Adrenal gland (tissue), 12 donors: Measurements from ENCODE around the gene DPEP1. TPM values are rescaled to one million over a fixed set of nuclear protein-coding genes. Genes with fewer than 3 reads are reported as not detected.

Source experiments
- DNase-seq, 7 donors: peaks; one replicate each; pipeline ENCODE4 v3.0.0-alpha.2; 2019 to 2020
- H3K27ac ChIP-seq, 5 donors: fragments of 200-600 bp; sonication (generic) in 4 of 5; 1 replicate in 3 of 5; 2 replicates in 2 of 5; pipeline versions ENCODE4 v1.5.1 to v1.8.0; 2016 to 2020; ENCODE audit warnings: mild to moderate bottlenecking in 1 of 5
- H3K27me3 ChIP-seq: fragments of 200-600 bp; 2 replicates; pipeline ENCODE4 v1.8.0; 2021
- H3K36me3 ChIP-seq, 2 donors: fragments of 200-600 bp; replicated peaks in 1 of 2; 1 replicate in 1 of 2; 2 replicates in 1 of 2; pipeline versions ENCODE4 v1.5.1 to v1.8.0; 2018 to 2022
- H3K4me1 ChIP-seq, 2 donors: fragments of 200-600 bp; replicated peaks in 1 of 2; 1 replicate in 1 of 2; 2 replicates in 1 of 2; pipeline versions ENCODE4 v1.5.1 to v1.8.0; 2018 to 2021
- H3K4me3 ChIP-seq, 4 donors: fragments of 200-600 bp; sonication (generic) in 3 of 4; one replicate each; pipeline ENCODE4 v1.5.1; 2016 to 2018
- H3K9me3 ChIP-seq, 3 donors: fragments of 200-600 bp; sonication (generic) in 1 of 3; replicated peaks in 1 of 3; 1 replicate in 2 of 3; 2 replicates in 1 of 3; pipeline versions ENCODE4 v1.5.1 to v1.8.0; 2016 to 2021
- POLR2A ChIP-seq, 2 donors: fragments of 450-650 bp; IDR thresholded peaks; one replicate each; pipeline ENCODE4 v1.6.1; 2017; ENCODE audit warnings: antibody characterized with exemption in 2 of 2, mild to moderate bottlenecking in 2 of 2, moderate library complexity in 1 of 2
- WGBS, 4 donors: extraction: QIAGEN DNeasy Blood & Tissue Kit in 2 of 4; methylation state at CpG; one replicate each; pipeline versions ENCODE4 v1.1.5 to v1.1.7; 2013 to 2017; 5-methylcytosine and 5-hydroxymethylcytosine counted together
- intact Hi-C, 2 donors: fragments of 100-400 bp; cut with DNase I; formaldehyde crosslinking; loops; one replicate each; pipeline versions ENCODE4 v1.14.1 to v1.15.0; 2022 to 2023
- polyA plus RNA-seq, 3 donors: library from polyadenylated mRNA; stranded (reverse); fragments of 200-250 nt in 2 of 3; fragments of 350-450 nt in 1 of 3; fragmentation: Illumina TruSeq in 1 of 3; extraction: RNeasy Lipid Tissue Mini Kit (QIAGEN cat#74804) in 1 of 3; gene quantifications; one replicate each; pipeline ENCODE4 v1.2.3, GENCODE V29; 2013 to 2014
- total RNA-seq, 9 donors: library from RNA; depleted of rRNA in 4 of 9; stranded (reverse); fragments of >200 nt in 4 of 9; fragments of 120-200 nt in 1 of 9; fragmentation: NEBNext Ultra II Directional in 1 of 9; extraction: Animal tissue kit (Norgen Biotek cat#: 25700) in 1 of 9; gene quantifications; one replicate each; pipeline versions ENCODE4 v1.1.0 to v1.2.4, GENCODE V29; 2013 to 2023
- TF ChIP-seq, protein P1 (sequence below), 6 experiments: fragments of 450-650 bp in 4 of 6; fragments of 200-600 bp in 2 of 6; sonication (generic) in 1 of 6; IDR thresholded peaks; 1 replicate in 5 of 6; 2 replicates in 1 of 6; pipeline versions ENCODE4 v1.5.1 to v1.8.0; 2016 to 2021; ENCODE audit warnings: antibody characterized with exemption in 6 of 6, mild to moderate bottlenecking in 2 of 6, moderate library complexity in 1 of 6
- donor health status: healthy with polysubstance abuse.
- donor health status: Bipolar disorder and iron deficiency.
- donor health status: DM: yes; HTN: yes; CAD: no.
- donor health status: DM: no; HTN: no; CAD: no.
- donor health status: DM: no; HTN: no; CAD: no.
- donor health status: DM: yes; HTN: yes; CAD: no.

The DPEP1 gene
- total and polyA plus RNA-seq, 12 donors = 0.44 to 27.3 (median 4.5) TPM

DNA sequence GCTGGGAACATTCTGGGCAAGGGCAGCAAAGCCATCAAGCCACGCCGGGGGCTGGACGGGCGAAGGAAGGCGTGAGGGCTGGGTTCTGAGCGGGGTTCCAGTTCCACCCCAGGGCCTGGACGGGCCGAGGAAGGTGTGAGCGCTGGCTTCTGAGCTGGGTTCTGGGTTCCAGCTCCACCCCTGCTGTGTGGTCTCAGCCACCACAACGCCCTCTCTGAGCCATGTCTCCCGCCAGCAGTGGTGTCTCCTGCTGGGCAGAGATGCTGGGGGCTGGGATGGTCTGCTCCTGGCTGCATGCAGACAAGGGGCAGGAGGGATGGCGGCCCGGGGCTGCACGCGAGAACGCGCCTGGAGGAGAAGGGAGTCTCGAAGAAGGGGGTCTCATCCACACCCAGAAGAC, 41.8 kb upstream of the DPEP1 start:
- Histone ChIP-seq H3K4me1 (peaks cover 0 to 13% of the 10 kb centered on the region in 2 donors), H3K36me3 (no peaks in the 10 kb centered on the region), H3K27ac (no peak overlapping the region), H3K4me3 (no peak overlapping the region), H3K27me3 (peaks cover 30% of the 10 kb centered on the region), H3K9me3 (no peaks in the 10 kb centered on the region)
- 88 to 92% (median 89%) methylated on average over 9 to 18 of the region's 18 CpGs for WGBS, 4 donors
- intact Hi-C loops = no loop called here
- no peak for TF ChIP-seq POLR2A (IDR thresholded peaks at IDR 0.05)
- TF ChIP-seq, protein P1, sequence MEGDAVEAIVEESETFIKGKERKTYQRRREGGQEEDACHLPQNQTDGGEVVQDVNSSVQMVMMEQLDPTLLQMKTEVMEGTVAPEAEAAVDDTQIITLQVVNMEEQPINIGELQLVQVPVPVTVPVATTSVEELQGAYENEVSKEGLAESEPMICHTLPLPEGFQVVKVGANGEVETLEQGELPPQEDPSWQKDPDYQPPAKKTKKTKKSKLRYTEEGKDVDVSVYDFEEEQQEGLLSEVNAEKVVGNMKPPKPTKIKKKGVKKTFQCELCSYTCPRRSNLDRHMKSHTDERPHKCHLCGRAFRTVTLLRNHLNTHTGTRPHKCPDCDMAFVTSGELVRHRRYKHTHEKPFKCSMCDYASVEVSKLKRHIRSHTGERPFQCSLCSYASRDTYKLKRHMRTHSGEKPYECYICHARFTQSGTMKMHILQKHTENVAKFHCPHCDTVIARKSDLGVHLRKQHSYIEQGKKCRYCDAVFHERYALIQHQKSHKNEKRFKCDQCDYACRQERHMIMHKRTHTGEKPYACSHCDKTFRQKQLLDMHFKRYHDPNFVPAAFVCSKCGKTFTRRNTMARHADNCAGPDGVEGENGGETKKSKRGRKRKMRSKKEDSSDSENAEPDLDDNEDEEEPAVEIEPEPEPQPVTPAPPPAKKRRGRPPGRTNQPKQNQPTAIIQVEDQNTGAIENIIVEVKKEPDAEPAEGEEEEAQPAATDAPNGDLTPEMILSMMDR (IDR thresholded peaks at IDR 0.05) = no peak
- no peak for DNase-seq

DNA sequence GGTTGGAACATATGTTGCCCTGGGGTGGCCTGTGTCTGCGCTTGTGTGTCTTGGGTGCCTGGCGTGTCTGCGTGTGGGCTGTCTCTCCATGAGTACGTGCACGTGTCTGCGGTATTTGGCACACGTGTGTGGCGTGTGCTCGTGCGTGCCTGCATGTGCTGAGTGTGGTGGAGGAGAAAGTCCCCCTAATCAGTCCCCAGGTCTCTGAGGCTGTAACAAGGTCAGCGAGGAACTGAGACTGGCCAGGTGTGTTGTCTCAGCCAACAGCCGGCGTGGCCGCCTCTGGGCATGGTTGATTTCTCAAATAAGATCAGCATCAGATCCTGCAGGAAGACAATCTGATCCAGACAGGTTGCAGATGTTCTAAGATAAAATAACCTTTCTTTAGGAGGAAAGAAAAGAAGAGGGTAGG, 41.4 kb upstream of the DPEP1 start:
- Histone ChIP-seq H3K27ac (no peak overlapping the region), H3K36me3 (no peaks in the 10 kb centered on the region), H3K4me3 (no peak overlapping the region), H3K9me3 (no peaks in the 10 kb centered on the region), H3K4me1 (peaks cover 0 to 13% of the 10 kb centered on the region in 2 donors), H3K27me3 (peaks cover 32% of the 10 kb centered on the region)
- no peak for TF ChIP-seq POLR2A (IDR thresholded peaks at IDR 0.05)
- TF ChIP-seq, protein P1 (IDR thresholded peaks at IDR 0.05) = no peak
- intact Hi-C loops = no loop called here
- DNase-seq = no peak
- 64 to 87% (median 80%) methylated on average over 9 to 14 of the region's 14 CpGs for WGBS, 4 donors

DNA sequence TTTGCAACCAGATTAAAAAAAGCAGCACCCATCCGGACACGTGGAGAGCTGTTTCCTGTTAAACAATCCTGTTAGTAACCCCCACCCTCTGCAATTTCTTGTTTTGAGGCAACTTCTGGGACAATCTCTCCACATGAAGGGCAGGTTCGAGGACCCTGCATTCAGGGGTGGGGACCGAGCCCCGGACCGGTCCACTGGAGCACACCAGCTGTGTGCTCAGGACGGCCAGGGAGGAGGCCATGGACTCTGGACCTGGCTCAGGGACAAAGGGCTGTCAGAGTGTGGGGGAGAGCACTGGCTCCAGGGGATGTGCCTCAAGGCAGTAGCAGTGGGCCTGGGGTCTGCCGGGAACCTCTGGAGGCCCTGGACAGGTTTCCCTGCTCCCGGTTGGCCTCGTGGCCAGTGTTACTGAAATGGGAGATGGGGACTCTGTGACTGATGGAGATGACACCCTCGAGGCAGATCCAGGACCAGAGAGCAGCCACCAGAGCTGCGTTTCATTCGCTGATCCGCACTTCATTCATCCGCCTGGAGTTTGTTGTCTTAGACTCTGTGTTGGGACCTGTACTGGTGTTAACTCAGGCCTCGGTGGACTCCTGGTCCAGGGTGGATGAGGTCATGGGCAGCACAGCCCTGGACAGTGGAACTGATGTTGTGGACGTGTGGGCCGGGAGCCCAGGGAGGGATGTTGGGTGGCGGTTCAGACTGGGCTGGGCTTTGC, 40.8 kb upstream of the DPEP1 start:
- no peak for DNase-seq
- no peaks in the 10 kb centered on the region for H3K9me3 ChIP-seq
- no peak overlapping the region for H3K4me3 ChIP-seq
- peaks cover 32% of the 10 kb centered on the region for H3K27me3 ChIP-seq
- H3K4me1 ChIP-seq = peaks cover 0 to 13% of the 10 kb centered on the region in 2 donors
- no peak overlapping the region for H3K27ac ChIP-seq
- H3K36me3 ChIP-seq = no peaks in the 10 kb centered on the region
- intact Hi-C loops = no loop called here
- TF ChIP-seq, protein P1 (IDR thresholded peaks at IDR 0.05) = no peak
- no peak for TF ChIP-seq POLR2A (IDR thresholded peaks at IDR 0.05)
- 69 to 81% (median 77%) methylated on average over 12 to 19 of the region's 19 CpGs for WGBS, 4 donors

DNA sequence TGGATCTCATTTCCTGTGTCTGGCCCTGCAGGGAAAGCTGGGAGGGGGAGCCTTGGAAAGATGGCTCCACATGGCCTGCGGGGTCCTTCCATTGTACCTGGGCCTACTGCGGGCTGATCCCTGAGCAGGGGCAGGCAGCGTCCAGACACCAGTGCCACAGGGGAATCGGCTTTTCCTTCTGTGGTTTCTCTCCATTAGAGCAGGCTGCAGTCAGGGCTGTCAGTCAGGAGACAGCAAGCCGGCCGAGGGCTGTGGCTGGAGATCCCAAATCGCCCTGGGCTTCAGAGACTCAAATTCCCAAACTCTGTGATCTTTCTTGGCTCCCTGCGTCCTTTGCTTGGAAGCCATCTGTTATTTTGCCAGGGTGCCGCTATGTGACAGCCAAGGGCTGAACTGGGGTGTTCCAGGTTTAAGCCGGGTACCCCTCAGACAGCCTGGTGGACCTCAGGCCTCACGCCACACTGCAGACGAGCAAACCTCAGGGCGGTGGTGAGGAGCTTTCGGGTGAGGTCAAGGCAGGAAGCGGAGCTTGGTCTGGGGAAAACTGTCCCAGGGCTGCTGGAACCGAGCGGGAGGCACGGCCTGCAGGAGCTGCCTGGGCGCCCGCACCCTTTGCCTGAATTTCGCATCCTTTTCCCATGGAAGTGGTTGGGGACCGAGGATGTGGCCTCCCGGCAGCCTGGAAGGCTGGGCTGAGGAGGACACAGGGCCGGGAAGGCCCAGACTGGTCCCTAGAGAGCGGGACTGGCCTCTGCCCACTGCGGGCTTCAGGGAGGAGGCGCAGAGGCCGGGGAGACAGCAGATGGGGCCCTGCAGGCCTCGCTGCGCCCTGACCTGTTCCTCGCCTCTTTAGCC, 39.4 kb upstream of the DPEP1 start:
- peaks cover 0 to 13% of the 10 kb centered on the region in 2 donors for H3K4me1 ChIP-seq
- peak overlapping the region in 1 of 4 donors; percentile 33 for H3K4me3 ChIP-seq
- H3K27ac ChIP-seq = no peak overlapping the region
- intact Hi-C loops = no loop called here
- no peaks in the 10 kb centered on the region for H3K36me3 ChIP-seq
- no peaks in the 10 kb centered on the region for H3K9me3 ChIP-seq
- peaks cover 32% of the 10 kb centered on the region for H3K27me3 ChIP-seq
- DNase-seq = no peak
- no peak for TF ChIP-seq POLR2A (IDR thresholded peaks at IDR 0.05)
- TF ChIP-seq, protein P1 (IDR thresholded peaks at IDR 0.05) = no peak
- 69 to 84% (median 76%) methylated on average over 3 to 31 of the region's 31 CpGs for WGBS, 4 donors
